NCI-H1105 treated with DMSO at 0.1 percent for 48 hours (cell line): Measurements from ENCODE around the gene SNAPC2.
A peak's percentile ranks its signal among the peaks of the same experiment; 100 is the strongest.
"Not testable (repeated sequence)": the region's sequence is repeated elsewhere in the genome, so short reads cannot be mapped to it uniquely, and the experiment has no call there.

Experiments
- DNase-seq: peaks from one replicate; lab custom pipeline; 2025; lab: John Stamatoyannopoulos, UW

The SNAPC2 gene

GRCh38 chr19:7933828-7934725 is 13.9 kb downstream of the SNAPC2 start:
- no peak for DNase-seq

- DNase-seq: no peak
Measured at GRCh38 chr19:7934766-7935165, 14.6 kb downstream of the SNAPC2 start.

- no peak for DNase-seq
Measured at GRCh38 chr19:7940841-7941240, 20.7 kb downstream of the SNAPC2 start.

- no peak for DNase-seq
Measured at GRCh38 chr19:7941895-7942596, 21.9 kb downstream of the SNAPC2 start.

- DNase-seq: peak; percentile 32
Measured at GRCh38 chr19:7942981-7943443, 22.9 kb downstream of the SNAPC2 start.

GRCh38 chr19:7943444-7944176 is 23.5 kb downstream of the SNAPC2 start, which contains the start of gene TIMM44:
TSS of gene TIMM44 (minus strand) at chr19:7943666. CDS start at chr19:7943651, 15 bp downstream.
- DNase-seq: peak; percentile 99

GRCh38 chr19:7944177-7944761 is 24.1 kb downstream of the SNAPC2 start:
- peak; percentile 90 for DNase-seq

- DNase-seq: no peak
Measured at GRCh38 chr19:7947939-7948338, 27.8 kb downstream of the SNAPC2 start.

- no peak for DNase-seq
Measured at GRCh38 chr19:7953060-7953459, 32.9 kb downstream of the SNAPC2 start.

GRCh38 chr19:7953576-7953975 is 33.4 kb downstream of the SNAPC2 start:
- no peak for DNase-seq

GRCh38 chr19:7955696-7956095 is 35.6 kb downstream of the SNAPC2 start:
- no peak for DNase-seq

- DNase-seq: no peak
Measured at GRCh38 chr19:7959211-7959610, 39.1 kb downstream of the SNAPC2 start.

- DNase-seq: not testable (repeated sequence)
Measured at GRCh38 chr19:7961082-7961481, 40.9 kb downstream of the SNAPC2 start.

GRCh38 chr19:7961920-7962626 is 41.9 kb downstream of the SNAPC2 start:
- no peak for DNase-seq

- DNase-seq: no peak
Measured at GRCh38 chr19:7962644-7963268, 42.6 kb downstream of the SNAPC2 start.

- no peak for DNase-seq
Measured at GRCh38 chr19:7963566-7963965, 43.4 kb downstream of the SNAPC2 start.

- no peak for DNase-seq
Measured at GRCh38 chr19:7965259-7965841, 45.2 kb downstream of the SNAPC2 start.

GRCh38 chr19:7965921-7966665 is 46.0 kb downstream of the SNAPC2 start:
- DNase-seq: no peak

- DNase-seq: no peak
Measured at GRCh38 chr19:7968008-7968795, 48.1 kb downstream of the SNAPC2 start.
